Smooth muscle cell (in vitro differentiated cells): ENCODE results near the gene ALOX15B. TPM values are rescaled to one million over a fixed set of nuclear protein-coding genes. Genes with fewer than 3 reads are reported as not detected.
A peak's percentile ranks its signal among the peaks of the same experiment; 100 is the strongest.

Experiments
- DNase-seq: peaks from one replicate; lab custom pipeline; 2025; ENCODE audit not compliant: unreplicated experiment; lab: John Stamatoyannopoulos, UW
- H2AFZ ChIP-seq: fragments of 200-600 bp; sonication (generic); 2 replicates; pipeline ENCODE4 v1.6.0; 2016; ENCODE audit warnings: antibody characterized with exemption, low read depth, mild to moderate bottlenecking
- H3F3A ChIP-seq: fragments of 200-600 bp; sonication (generic); 2 replicates; pipeline ENCODE4 v1.6.0; 2017; ENCODE audit warnings: antibody characterized with exemption, low read depth
- H3K27ac ChIP-seq: fragments of 200-600 bp; sonication (generic); 2 replicates; pipeline ENCODE4 v1.5.1; 2016; ENCODE audit warnings: low read depth, mild to moderate bottlenecking
- H3K27me3 ChIP-seq: fragments of 200-600 bp; sonication (generic); 2 replicates; pipeline ENCODE4 v1.6.1; 2016; ENCODE audit warnings: low read depth, mild to moderate bottlenecking
- H3K36me3 ChIP-seq: fragments of 200-600 bp; sonication (generic); 2 replicates; pipeline ENCODE4 v1.5.1; 2016; ENCODE audit warnings: low read depth
- H3K4me1 ChIP-seq: fragments of 200-600 bp; sonication (generic); 2 replicates; pipeline ENCODE4 v1.5.1; 2016; ENCODE audit warnings: low read depth
- H3K4me2 ChIP-seq: fragments of 200-600 bp; sonication (generic); 2 replicates; pipeline ENCODE4 v1.6.0; 2016; ENCODE audit warnings: mild to moderate bottlenecking
- H3K4me3 ChIP-seq: fragments of 200-600 bp; sonication (generic); 2 replicates; pipeline ENCODE4 v1.5.1; 2016; ENCODE audit warnings: mild to moderate bottlenecking
- H3K79me2 ChIP-seq: fragments of 200-600 bp; sonication (generic); 2 replicates; pipeline ENCODE4 v1.6.0; 2016; ENCODE audit warnings: low read depth, mild to moderate bottlenecking
- H3K9ac ChIP-seq: fragments of 200-600 bp; sonication (generic); 2 replicates; pipeline ENCODE4 v1.6.0; 2016; ENCODE audit warnings: low read depth
- H3K9me3 ChIP-seq: fragments of 200-600 bp; sonication (generic); replicated peaks from 2 replicates; pipeline ENCODE4 v1.5.1; 2016; ENCODE audit warnings: low read depth
- H4K20me1 ChIP-seq: fragments of 200-600 bp; sonication (generic); 2 replicates; pipeline ENCODE4 v1.6.0; 2016; ENCODE audit warnings: low read depth
- CTCF ChIP-seq: fragments of 200-600 bp; sonication (generic); IDR thresholded peaks from 2 replicates; pipeline ENCODE4 v1.5.1; 2017; ENCODE audit warnings: borderline replicate concordance, mild to moderate bottlenecking, antibody characterized with exemption; ENCODE audit not compliant: insufficient read depth, poor library complexity, severe bottlenecking
- WGBS: methylation state at CpG from one replicate; pipeline ENCODE4 v1.1.7; 2016; ENCODE audit warnings: low lambda C conversion rate; 5-methylcytosine and 5-hydroxymethylcytosine counted together
- polyA plus RNA-seq: library from polyadenylated mRNA; unstranded; fragments of >200 nt; fragmentation: Nextera tagmentation; extraction: Ambion mirVana; gene quantifications from 2 replicates; pipeline ENCODE4 v1.2.1, GENCODE V29; 2016
- total RNA-seq: library from RNA; depleted of rRNA; stranded (reverse); fragments of >200 nt; gene quantifications from 2 replicates; pipeline ENCODE4 v1.2.3, GENCODE V29; 2014

Gene ALOX15B
- total and polyA plus RNA-seq, 2 experiments from 2014 or later = 0.27 to 0.69 TPM

- Histone ChIP-seq H3K4me1 (no peaks in the 10 kb centered on the region), H2AFZ (no peak overlapping the region), H3K27ac (peak overlapping the region; percentile 1), H3K79me2 (no peaks in the 10 kb centered on the region), H3F3A (peaks cover 9% of the 10 kb centered on the region), H3K9me3 (no peaks in the 10 kb centered on the region), H3K4me3 (peak overlapping the region; percentile 18), H3K4me2 (peak overlapping the region; percentile 50), H3K9ac (no peak overlapping the region), H3K27me3 (peaks cover 26% of the 10 kb centered on the region), H4K20me1 (no peaks in the 10 kb centered on the region), H3K36me3 (no peaks in the 10 kb centered on the region)
- DNase-seq = no peak
- TF ChIP-seq CTCF = no peak
- 25% methylated on average over 14 of the region's 14 CpGs for WGBS
Measured at GRCh38 chr17:8056232-8056975, 17.5 kb downstream of the ALOX15B start.

GRCh38 chr17:8056976-8057625 lies 18.2 kb downstream of the ALOX15B start:
- H3K4me2 ChIP-seq = peak overlapping the region; percentile 50
- H3F3A ChIP-seq = peaks cover 9% of the 10 kb centered on the region
- no peaks in the 10 kb centered on the region for H3K9me3 ChIP-seq
- TF ChIP-seq CTCF = no peak
- no peaks in the 10 kb centered on the region for H3K4me1 ChIP-seq
- DNase-seq = no peak
- WGBS = 75% methylated on average over 17 of the region's 17 CpGs
- H3K79me2 ChIP-seq = no peaks in the 10 kb centered on the region
- no peak overlapping the region for H3K27ac ChIP-seq
- H3K36me3 ChIP-seq = no peaks in the 10 kb centered on the region
- H4K20me1 ChIP-seq = no peaks in the 10 kb centered on the region
- no peak overlapping the region for H3K9ac ChIP-seq
- H3K27me3 ChIP-seq = peaks cover 33% of the 10 kb centered on the region
- H3K4me3 ChIP-seq = peak overlapping the region; percentile 18
- no peak overlapping the region for H2AFZ ChIP-seq

- no peak for DNase-seq
- Histone ChIP-seq H3K9ac (no peak overlapping the region), H3K27ac (no peak overlapping the region), H3K36me3 (no peaks in the 10 kb centered on the region), H3K4me1 (peaks cover 3% of the 10 kb centered on the region), H3K79me2 (no peaks in the 10 kb centered on the region), H3K27me3 (peaks cover 39% of the 10 kb centered on the region), H3F3A (peaks cover 9% of the 10 kb centered on the region), H3K4me3 (peak overlapping the region; percentile 18), H2AFZ (no peak overlapping the region), H3K4me2 (peak overlapping the region; percentile 50), H3K9me3 (no peaks in the 10 kb centered on the region), H4K20me1 (no peaks in the 10 kb centered on the region)
- WGBS = 9% methylated on average over 14 of the region's 14 CpGs
- TF ChIP-seq CTCF = peak; percentile 75
Measured at GRCh38 chr17:8057691-8058114, 18.8 kb downstream of the ALOX15B start.

- TF ChIP-seq CTCF = no peak
- Histone ChIP-seq H3K27me3 (peaks cover 52% of the 10 kb centered on the region), H2AFZ (no peak overlapping the region)
Measured at GRCh38 chr17:8059131-8059530, 20.3 kb downstream of the ALOX15B start.

More at GRCh38 chr17:8059131-8059530, 20.3 kb downstream of the ALOX15B start:
- Histone ChIP-seq H3K4me3 (no peak overlapping the region), H3K9me3 (no peaks in the 10 kb centered on the region), H3K36me3 (no peaks in the 10 kb centered on the region), H3K27ac (no peak overlapping the region), H3K9ac (no peak overlapping the region), H3K4me2 (no peak overlapping the region), H3F3A (peaks cover 9% of the 10 kb centered on the region), H3K4me1 (peaks cover 6% of the 10 kb centered on the region), H3K79me2 (no peaks in the 10 kb centered on the region), H4K20me1 (no peaks in the 10 kb centered on the region)
- 83% methylated on average over 7 of the region's 7 CpGs for WGBS
- DNase-seq = no peak
